ENCODE results near the gene ADK.
"Not testable (repeated sequence)": the region's sequence is repeated elsewhere in the genome, so short reads cannot be mapped to it uniquely, and the experiment has no call there.

ADK gene

DNA sequence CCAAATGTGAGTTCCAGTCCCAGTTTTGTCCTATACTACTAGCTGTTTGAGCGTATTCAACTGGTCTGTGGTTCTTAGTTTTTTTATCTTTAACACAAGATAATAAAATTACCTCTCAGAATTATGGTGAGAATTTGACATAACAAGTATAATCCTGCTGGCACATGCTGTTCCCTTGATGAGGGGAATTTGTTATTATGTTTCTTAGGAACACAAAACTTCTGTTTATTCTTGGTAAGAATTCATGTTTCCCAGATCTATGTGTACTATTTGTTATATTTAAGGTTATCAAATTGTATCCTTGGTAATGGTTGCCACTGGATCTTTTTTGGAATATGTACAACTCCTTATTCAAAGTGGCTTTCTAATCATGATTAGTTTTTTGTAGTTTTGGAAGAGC is 335.6 kb downstream of the ADK start:
- Histone ChIP-seq H4K20me1 (ENCODE audit: insufficient read depth) (no peaks in the 10 kb centered on the region), H3K79me2 (ENCODE audit: insufficient read depth, low read depth) (no peaks in the 10 kb centered on the region), H3K4me1 (ENCODE audit: low read depth, poor library complexity, severe bottlenecking) (no peaks in the 10 kb centered on the region), H3K27ac (no peak overlapping the region), H3K9ac (no peak overlapping the region), H3K4me3 (IDR thresholded peaks at IDR 0.05; ENCODE audit: insufficient read depth, low read depth, low read length) (no peak overlapping the region), H2AFZ (ENCODE audit: low read depth) (no peak overlapping the region), H3K27me3 (ENCODE audit: insufficient read depth, low read depth) (no peaks in the 10 kb centered on the region), H3K4me2 (no peak overlapping the region), H3K36me3 (ENCODE audit: insufficient read depth) (no peaks in the 10 kb centered on the region)
- TF ChIP-seq CTCF (conservative IDR thresholded peaks at IDR 0.05; ENCODE audit: low read depth, low read length), result no peak

GRCh38 chr10:74488907-74489306 is 337.9 kb downstream of the ADK start:
- no peaks in the 10 kb centered on the region for H3K4me1 ChIP-seq (ENCODE audit: low read depth, poor library complexity, severe bottlenecking)
- H3K36me3 ChIP-seq (ENCODE audit: insufficient read depth), result no peaks in the 10 kb centered on the region
- no peak overlapping the region for H3K4me2 ChIP-seq
- H4K20me1 ChIP-seq (ENCODE audit: insufficient read depth), result no peaks in the 10 kb centered on the region
- H2AFZ ChIP-seq (ENCODE audit: low read depth), result no peak overlapping the region
- H3K27ac ChIP-seq, result no peak overlapping the region
- no peaks in the 10 kb centered on the region for H3K27me3 ChIP-seq (ENCODE audit: insufficient read depth, low read depth)
- TF ChIP-seq CTCF (conservative IDR thresholded peaks at IDR 0.05; ENCODE audit: low read depth, low read length), result no peak
- no peaks in the 10 kb centered on the region for H3K79me2 ChIP-seq (ENCODE audit: insufficient read depth, low read depth)
- no peak overlapping the region for H3K9ac ChIP-seq
- H3K4me3 ChIP-seq (IDR thresholded peaks at IDR 0.05; ENCODE audit: insufficient read depth, low read depth, low read length), result no peak overlapping the region

DNA sequence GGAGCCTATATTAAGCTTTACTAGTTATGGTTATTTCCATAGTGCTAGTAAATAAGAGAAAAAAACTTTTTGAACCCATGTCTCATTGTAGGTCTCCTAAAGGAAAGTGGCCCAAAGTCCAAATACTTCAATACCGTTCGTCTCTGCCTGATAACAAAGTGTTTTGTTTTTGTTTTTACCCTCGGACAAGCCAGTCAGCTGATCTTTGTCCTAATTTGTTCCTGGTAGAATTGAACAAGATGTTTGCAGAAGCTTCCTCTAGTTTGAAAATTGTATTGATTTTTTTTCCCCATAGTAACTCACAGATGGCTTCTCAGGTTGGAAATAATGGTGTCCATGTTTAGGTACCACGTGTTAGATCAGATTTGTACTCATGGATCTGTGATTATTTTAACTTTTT is 339.5 kb downstream of the ADK start:
- no peak for TF ChIP-seq CTCF (conservative IDR thresholded peaks at IDR 0.05; ENCODE audit: low read depth, low read length)
- Histone ChIP-seq H3K36me3 (ENCODE audit: insufficient read depth) (no peaks in the 10 kb centered on the region), H3K4me1 (ENCODE audit: low read depth, poor library complexity, severe bottlenecking) (no peaks in the 10 kb centered on the region), H2AFZ (ENCODE audit: low read depth) (no peak overlapping the region), H3K27ac (no peak overlapping the region), H3K4me2 (no peak overlapping the region), H4K20me1 (ENCODE audit: insufficient read depth) (no peaks in the 10 kb centered on the region), H3K9ac (no peak overlapping the region), H3K4me3 (IDR thresholded peaks at IDR 0.05; ENCODE audit: insufficient read depth, low read depth, low read length) (no peak overlapping the region), H3K79me2 (ENCODE audit: insufficient read depth, low read depth) (no peaks in the 10 kb centered on the region), H3K27me3 (ENCODE audit: insufficient read depth, low read depth) (no peaks in the 10 kb centered on the region)

DNA sequence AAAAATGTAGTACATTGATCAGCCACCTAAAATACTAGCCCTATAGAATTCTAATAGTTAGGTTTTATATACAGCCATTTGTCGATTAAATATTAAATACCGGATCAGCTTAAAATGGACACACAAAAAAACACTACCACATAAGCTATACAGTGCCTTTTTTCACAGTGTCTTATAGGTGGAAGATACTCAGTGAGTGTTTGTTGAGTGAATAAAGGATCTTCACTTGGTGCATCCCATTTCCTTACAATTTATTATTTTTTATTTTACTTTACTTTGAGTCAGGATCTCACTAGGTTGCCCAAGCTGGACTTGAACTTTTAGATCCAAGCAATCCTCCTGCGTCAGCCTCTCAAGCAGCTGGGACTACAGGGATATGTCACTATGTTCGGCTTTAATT is 340.0 kb downstream of the ADK start:
- TF ChIP-seq CTCF (conservative IDR thresholded peaks at IDR 0.05; ENCODE audit: low read depth, low read length), result no peak
- Histone ChIP-seq H4K20me1 (ENCODE audit: insufficient read depth) (no peaks in the 10 kb centered on the region), H3K27ac (no peak overlapping the region), H3K9ac (no peak overlapping the region), H3K79me2 (ENCODE audit: insufficient read depth, low read depth) (no peaks in the 10 kb centered on the region), H3K4me3 (IDR thresholded peaks at IDR 0.05; ENCODE audit: insufficient read depth, low read depth, low read length) (no peak overlapping the region), H3K36me3 (ENCODE audit: insufficient read depth) (no peaks in the 10 kb centered on the region), H3K4me2 (no peak overlapping the region), H3K4me1 (ENCODE audit: low read depth, poor library complexity, severe bottlenecking) (no peaks in the 10 kb centered on the region), H2AFZ (ENCODE audit: low read depth) (no peak overlapping the region), H3K27me3 (ENCODE audit: insufficient read depth, low read depth) (no peaks in the 10 kb centered on the region)

- not testable (repeated sequence) for H4K20me1 ChIP-seq (ENCODE audit: insufficient read depth); H3K27ac ChIP-seq; H2AFZ ChIP-seq (ENCODE audit: low read depth); H3K27me3 ChIP-seq (ENCODE audit: insufficient read depth, low read depth); H3K36me3 ChIP-seq (ENCODE audit: insufficient read depth); H3K4me1 ChIP-seq (ENCODE audit: low read depth, poor library complexity, severe bottlenecking); H3K4me2 ChIP-seq; H3K79me2 ChIP-seq (ENCODE audit: insufficient read depth, low read depth); H3K4me3 ChIP-seq (IDR thresholded peaks at IDR 0.05; ENCODE audit: insufficient read depth, low read depth, low read length); H3K9ac ChIP-seq
These were observed 345.3 kb downstream of the ADK start for GRCh38 chr10:74496276-74496675.

GRCh38 chr10:74498664-74499063 is 347.6 kb downstream of the ADK start:
- H3K27ac ChIP-seq; H3K4me2 ChIP-seq; H2AFZ ChIP-seq (ENCODE audit: low read depth); H3K9ac ChIP-seq; H3K36me3 ChIP-seq (ENCODE audit: insufficient read depth); H3K4me1 ChIP-seq (ENCODE audit: low read depth, poor library complexity, severe bottlenecking); H3K27me3 ChIP-seq (ENCODE audit: insufficient read depth, low read depth); H3K79me2 ChIP-seq (ENCODE audit: insufficient read depth, low read depth); H4K20me1 ChIP-seq (ENCODE audit: insufficient read depth); H3K4me3 ChIP-seq (IDR thresholded peaks at IDR 0.05; ENCODE audit: insufficient read depth, low read depth, low read length): not testable (repeated sequence)
